Measurements from ENCODE around the gene HDAC4.

Gene HDAC4

DNA sequence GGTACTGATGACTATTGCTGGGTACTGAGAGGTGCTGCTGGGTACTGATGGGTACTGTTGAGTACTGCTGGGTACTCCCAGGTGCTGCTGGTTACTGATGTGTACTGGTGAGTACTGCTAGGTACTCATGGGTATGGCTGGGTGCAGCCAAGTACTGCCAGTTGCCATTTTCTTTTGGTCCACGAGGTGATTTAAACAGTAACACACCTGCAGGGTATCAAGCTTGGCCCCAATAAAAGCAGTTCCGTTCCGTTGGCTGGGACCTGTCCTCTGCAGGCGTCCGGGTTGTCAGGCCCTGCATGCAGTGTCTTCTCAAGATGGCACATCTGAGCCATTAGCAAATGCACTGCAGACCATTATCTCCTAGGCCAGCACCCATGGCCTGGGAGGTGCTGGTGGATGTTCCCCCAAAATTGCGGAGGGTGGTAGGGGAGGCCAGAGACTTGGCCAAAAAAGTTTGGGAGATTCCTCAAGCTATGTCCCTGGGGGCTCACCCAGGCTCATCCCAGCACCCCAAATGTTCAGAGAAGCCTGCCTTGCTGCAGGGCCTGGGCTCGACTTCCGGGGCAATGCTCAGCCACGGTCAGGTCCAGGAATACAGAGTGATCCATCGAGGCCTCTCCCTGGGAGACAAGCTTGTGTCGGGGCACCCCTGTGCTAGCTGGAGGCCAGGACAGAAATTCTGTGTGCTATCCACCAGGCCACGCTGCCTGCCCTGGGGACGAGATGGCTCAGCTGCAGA lies 387.7 kb downstream of the HDAC4 start:
- TF ChIP-seq, protein P1, sequence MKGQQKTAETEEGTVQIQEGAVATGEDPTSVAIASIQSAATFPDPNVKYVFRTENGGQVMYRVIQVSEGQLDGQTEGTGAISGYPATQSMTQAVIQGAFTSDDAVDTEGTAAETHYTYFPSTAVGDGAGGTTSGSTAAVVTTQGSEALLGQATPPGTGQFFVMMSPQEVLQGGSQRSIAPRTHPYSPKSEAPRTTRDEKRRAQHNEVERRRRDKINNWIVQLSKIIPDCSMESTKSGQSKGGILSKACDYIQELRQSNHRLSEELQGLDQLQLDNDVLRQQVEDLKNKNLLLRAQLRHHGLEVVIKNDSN (IDR thresholded peaks at IDR 0.05) = no peak
- TF ChIP-seq CEBPB (IDR thresholded peaks at IDR 0.05) (no peak), TEAD4 (IDR thresholded peaks at IDR 0.05) (no peak), EP300 (IDR thresholded peaks at IDR 0.05; ENCODE audit: borderline replicate concordance) (no peak), RAD21 (IDR thresholded peaks at IDR 0.05; ENCODE audit: low read depth) (no peak), TCF12 (IDR thresholded peaks at IDR 0.05; ENCODE audit: low read depth) (no peak), MAX (IDR thresholded peaks at IDR 0.05) (no peak), YY1 (IDR thresholded peaks at IDR 0.05; ENCODE audit: low read depth) (no peak), NFIC (IDR thresholded peaks at IDR 0.05) (no peak), FOXM1 (IDR thresholded peaks at IDR 0.05; ENCODE audit: borderline replicate concordance, low read depth) (no peak), CREB1 (IDR thresholded peaks at IDR 0.05; ENCODE audit: low read depth) (no peak), ZBTB7A (IDR thresholded peaks at IDR 0.05; ENCODE audit: low read depth) (no peak), TAF1 (IDR thresholded peaks at IDR 0.05; ENCODE audit: low read depth) (no peak), EGR1 (IDR thresholded peaks at IDR 0.05) (no peak)
- TF ChIP-seq, protein P2, sequence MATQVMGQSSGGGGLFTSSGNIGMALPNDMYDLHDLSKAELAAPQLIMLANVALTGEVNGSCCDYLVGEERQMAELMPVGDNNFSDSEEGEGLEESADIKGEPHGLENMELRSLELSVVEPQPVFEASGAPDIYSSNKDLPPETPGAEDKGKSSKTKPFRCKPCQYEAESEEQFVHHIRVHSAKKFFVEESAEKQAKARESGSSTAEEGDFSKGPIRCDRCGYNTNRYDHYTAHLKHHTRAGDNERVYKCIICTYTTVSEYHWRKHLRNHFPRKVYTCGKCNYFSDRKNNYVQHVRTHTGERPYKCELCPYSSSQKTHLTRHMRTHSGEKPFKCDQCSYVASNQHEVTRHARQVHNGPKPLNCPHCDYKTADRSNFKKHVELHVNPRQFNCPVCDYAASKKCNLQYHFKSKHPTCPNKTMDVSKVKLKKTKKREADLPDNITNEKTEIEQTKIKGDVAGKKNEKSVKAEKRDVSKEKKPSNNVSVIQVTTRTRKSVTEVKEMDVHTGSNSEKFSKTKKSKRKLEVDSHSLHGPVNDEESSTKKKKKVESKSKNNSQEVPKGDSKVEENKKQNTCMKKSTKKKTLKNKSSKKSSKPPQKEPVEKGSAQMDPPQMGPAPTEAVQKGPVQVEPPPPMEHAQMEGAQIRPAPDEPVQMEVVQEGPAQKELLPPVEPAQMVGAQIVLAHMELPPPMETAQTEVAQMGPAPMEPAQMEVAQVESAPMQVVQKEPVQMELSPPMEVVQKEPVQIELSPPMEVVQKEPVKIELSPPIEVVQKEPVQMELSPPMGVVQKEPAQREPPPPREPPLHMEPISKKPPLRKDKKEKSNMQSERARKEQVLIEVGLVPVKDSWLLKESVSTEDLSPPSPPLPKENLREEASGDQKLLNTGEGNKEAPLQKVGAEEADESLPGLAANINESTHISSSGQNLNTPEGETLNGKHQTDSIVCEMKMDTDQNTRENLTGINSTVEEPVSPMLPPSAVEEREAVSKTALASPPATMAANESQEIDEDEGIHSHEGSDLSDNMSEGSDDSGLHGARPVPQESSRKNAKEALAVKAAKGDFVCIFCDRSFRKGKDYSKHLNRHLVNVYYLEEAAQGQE (IDR thresholded peaks at IDR 0.05; ENCODE audit: low read depth) = no peak

DNA sequence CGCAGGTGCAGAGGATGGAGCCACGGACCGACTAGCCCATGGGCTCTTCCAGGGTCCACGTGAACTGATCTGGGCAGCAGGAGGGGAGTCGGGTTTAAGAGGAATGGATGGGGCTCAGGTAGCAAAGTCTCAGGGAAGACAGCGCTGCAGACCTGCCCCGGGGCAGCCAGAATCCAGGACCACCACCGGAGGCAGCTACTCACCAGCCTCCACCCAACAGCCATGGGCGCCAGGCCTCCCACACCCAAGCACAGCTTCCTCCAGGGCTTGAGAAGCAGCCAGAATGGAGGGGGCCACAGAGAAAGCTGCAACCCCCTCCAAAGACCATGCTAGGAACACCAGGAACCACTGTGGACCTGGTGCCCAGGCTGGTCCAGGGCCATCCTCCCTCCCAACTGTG lies 388.6 kb downstream of the HDAC4 start:
- no peak for TF ChIP-seq NFIC (IDR thresholded peaks at IDR 0.05)

DNA sequence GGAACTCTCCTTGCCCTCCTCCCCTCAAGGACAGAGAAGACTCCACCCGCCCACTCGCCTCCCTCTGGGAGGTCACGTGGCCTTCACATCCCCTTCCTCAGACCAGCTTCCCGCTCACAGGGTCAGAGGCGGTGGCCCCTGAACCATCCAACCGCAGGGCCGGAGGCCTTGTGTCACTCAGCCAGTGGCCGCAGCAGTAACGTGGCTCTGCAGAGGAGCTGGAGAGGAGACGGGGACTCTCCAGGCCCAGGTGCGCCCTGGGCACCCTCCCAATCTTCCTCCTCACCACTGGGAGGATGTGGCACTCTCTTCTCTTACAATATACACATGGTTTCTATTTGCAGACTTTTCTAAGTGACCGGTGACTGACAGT lies 391.2 kb downstream of the HDAC4 start:
- no peak for TF ChIP-seq TAF1 (IDR thresholded peaks at IDR 0.05; ENCODE audit: low read depth)
- no peak for TF ChIP-seq EP300 (IDR thresholded peaks at IDR 0.05; ENCODE audit: borderline replicate concordance)
- TF ChIP-seq TEAD4 (IDR thresholded peaks at IDR 0.05) = no peak
- no peak for TF ChIP-seq FOXM1 (IDR thresholded peaks at IDR 0.05; ENCODE audit: borderline replicate concordance, low read depth)
- no peak for TF ChIP-seq CEBPB (IDR thresholded peaks at IDR 0.05)
- no peak for TF ChIP-seq TCF12 (IDR thresholded peaks at IDR 0.05; ENCODE audit: low read depth)
- no peak for TF ChIP-seq CREB1 (IDR thresholded peaks at IDR 0.05; ENCODE audit: low read depth)
- TF ChIP-seq MAX (IDR thresholded peaks at IDR 0.05) = no peak
- TF ChIP-seq, protein P2 (IDR thresholded peaks at IDR 0.05; ENCODE audit: low read depth) = no peak
- TF ChIP-seq, protein P1 (IDR thresholded peaks at IDR 0.05) = no peak
- TF ChIP-seq NFIC (IDR thresholded peaks at IDR 0.05) = no peak
- no peak for TF ChIP-seq YY1 (IDR thresholded peaks at IDR 0.05; ENCODE audit: low read depth)
- no peak for TF ChIP-seq ZBTB7A (IDR thresholded peaks at IDR 0.05; ENCODE audit: low read depth)
- TF ChIP-seq RAD21 (IDR thresholded peaks at IDR 0.05; ENCODE audit: low read depth) = no peak
- no peak for TF ChIP-seq EGR1 (IDR thresholded peaks at IDR 0.05)

GRCh38 chr2:239008677-239009588 lies 391.9 kb downstream of the HDAC4 start:
- TF ChIP-seq EGR1 (IDR thresholded peaks at IDR 0.05) (no peak), FOXM1 (IDR thresholded peaks at IDR 0.05; ENCODE audit: borderline replicate concordance, low read depth) (no peak), NFIC (IDR thresholded peaks at IDR 0.05) (no peak), YY1 (IDR thresholded peaks at IDR 0.05; ENCODE audit: low read depth) (no peak), TCF12 (IDR thresholded peaks at IDR 0.05; ENCODE audit: low read depth) (no peak), RAD21 (IDR thresholded peaks at IDR 0.05; ENCODE audit: low read depth) (no peak), TAF1 (IDR thresholded peaks at IDR 0.05; ENCODE audit: low read depth) (no peak), CREB1 (IDR thresholded peaks at IDR 0.05; ENCODE audit: low read depth) (no peak), ZBTB7A (IDR thresholded peaks at IDR 0.05; ENCODE audit: low read depth) (no peak), EP300 (IDR thresholded peaks at IDR 0.05; ENCODE audit: borderline replicate concordance) (no peak), MAX (IDR thresholded peaks at IDR 0.05) (no peak)

GRCh38 chr2:239008004-239008403 lies 392.8 kb downstream of the HDAC4 start:
- TF ChIP-seq, protein P2 (IDR thresholded peaks at IDR 0.05; ENCODE audit: low read depth) = no peak
- TF ChIP-seq CREB1 (IDR thresholded peaks at IDR 0.05; ENCODE audit: low read depth) (no peak), FOXM1 (IDR thresholded peaks at IDR 0.05; ENCODE audit: borderline replicate concordance, low read depth) (no peak), TAF1 (IDR thresholded peaks at IDR 0.05; ENCODE audit: low read depth) (no peak), CEBPB (IDR thresholded peaks at IDR 0.05) (no peak), ZBTB7A (IDR thresholded peaks at IDR 0.05; ENCODE audit: low read depth) (no peak), NFIC (IDR thresholded peaks at IDR 0.05) (no peak), RAD21 (IDR thresholded peaks at IDR 0.05; ENCODE audit: low read depth) (no peak), YY1 (IDR thresholded peaks at IDR 0.05; ENCODE audit: low read depth) (no peak), EP300 (IDR thresholded peaks at IDR 0.05; ENCODE audit: borderline replicate concordance) (no peak), EGR1 (IDR thresholded peaks at IDR 0.05) (no peak), TCF12 (IDR thresholded peaks at IDR 0.05; ENCODE audit: low read depth) (no peak)
- TF ChIP-seq, protein P1 (IDR thresholded peaks at IDR 0.05) = no peak

Data from Ishikawa (cell line).